LoVo (cell line): ENCODE data around the gene PALLD.

Experiments used
- DNase-seq: peaks from one replicate; pipeline ENCODE4 v3.0.0-alpha.2; 2016; ENCODE audit warnings: low spot score

The PALLD gene

DNA sequence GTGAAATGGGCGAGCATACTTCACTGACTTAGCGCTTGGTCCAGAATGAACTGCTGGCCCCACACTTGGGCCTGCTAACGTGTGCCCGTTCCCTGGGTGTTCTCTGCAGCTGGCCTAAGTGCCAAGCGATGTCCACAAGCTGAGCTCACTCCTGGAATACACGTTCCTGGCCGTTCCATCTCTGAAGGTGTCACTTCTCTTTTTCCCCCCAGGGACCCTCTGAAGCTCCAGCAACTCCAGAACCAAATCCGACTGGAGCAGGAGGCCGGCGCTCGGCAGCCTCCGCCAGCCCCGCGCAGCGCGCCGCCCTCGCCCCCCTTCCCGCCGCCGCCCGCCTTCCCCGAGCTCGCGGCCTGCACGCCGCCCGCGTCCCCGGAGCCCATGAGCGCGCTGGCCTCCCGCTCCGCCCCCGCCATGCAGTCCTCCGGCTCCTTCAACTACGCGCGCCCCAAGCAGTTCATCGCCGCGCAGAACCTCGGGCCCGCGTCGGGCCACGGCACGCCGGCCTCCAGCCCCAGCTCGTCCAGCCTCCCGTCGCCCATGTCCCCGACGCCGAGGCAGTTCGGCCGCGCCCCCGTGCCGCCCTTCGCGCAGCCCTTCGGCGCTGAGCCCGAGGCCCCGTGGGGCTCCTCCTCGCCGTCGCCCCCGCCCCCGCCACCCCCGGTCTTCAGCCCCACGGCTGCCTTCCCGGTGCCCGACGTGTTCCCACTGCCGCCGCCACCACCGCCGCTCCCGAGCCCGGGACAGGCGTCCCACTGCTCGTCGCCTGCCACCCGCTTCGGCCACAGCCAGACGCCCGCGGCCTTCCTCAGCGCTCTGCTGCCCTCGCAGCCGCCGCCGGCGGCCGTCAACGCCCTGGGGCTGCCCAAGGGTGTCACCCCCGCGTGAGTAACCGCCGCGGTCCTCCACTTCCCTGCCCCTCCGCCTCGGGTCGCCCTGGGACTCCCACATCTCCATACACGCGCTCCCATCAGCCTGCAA is 380.9 kb downstream of the PALLD start:
- DNase-seq = no peak

DNA sequence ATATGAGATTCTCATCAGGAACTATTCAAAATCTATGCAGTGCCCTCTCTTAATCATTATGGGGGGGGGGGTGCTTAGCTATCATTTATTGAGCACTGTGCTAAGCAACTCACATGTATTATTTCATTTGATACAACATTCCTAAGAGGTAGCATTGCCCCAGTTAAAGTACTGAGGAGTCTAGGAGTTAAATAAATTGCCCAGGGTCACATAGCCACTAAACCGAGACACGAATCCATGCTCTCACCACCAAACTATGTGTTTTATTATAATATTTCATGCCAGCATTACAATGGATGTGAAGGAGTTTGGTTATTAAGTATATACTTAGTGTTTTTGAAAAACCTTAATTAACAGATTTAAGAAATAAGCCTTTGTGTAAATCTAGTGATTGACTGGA is 381.8 kb downstream of the PALLD start:
- no peak for DNase-seq

DNA sequence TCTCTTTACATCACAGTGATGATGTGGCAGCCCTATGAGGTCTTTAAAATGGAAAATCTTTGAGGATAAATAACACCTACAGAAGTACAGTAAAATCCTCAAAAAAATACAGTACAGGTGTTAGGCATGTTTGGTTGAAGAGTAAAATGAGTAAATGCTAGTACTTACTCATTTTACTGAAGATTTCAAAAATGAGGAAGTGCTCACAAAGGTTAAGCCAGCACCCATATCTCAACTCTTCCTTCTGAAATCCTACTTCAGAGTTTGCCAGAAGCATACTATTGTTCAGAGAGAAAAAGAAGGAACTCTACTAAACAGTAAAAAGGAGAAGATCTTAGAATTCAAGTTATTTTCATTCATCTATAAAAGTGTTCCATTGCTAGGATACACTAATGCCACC is 382.3 kb downstream of the PALLD start:
- no peak for DNase-seq

DNA sequence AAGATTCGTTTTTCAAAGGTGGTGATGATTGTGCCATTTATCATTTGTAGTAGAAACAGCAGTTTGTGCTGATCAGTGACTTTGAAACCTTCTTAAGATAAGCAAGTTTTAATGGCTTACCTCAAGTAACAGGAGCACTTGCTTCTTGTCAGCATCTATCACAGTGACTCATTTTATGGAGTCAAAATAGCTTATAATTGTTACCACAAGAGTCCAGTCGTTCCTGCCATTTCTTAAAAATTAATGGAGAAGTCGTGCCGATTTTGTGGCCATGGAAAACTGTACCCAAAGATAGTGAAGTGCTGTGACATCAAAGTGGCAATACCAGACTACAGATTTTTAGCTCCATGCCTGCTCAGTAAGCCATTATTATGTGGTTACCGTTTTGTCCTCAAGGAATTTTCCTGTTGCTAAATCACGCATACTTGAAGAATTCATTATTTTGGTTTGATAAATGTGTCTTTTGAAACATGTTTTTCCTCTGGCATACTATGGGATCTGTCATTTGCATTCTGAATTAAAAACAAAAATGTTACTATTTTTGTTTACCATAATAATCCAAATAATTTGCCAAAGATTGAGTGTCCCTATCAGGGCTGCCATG is 383.3 kb downstream of the PALLD start:
- no peak for DNase-seq

DNA sequence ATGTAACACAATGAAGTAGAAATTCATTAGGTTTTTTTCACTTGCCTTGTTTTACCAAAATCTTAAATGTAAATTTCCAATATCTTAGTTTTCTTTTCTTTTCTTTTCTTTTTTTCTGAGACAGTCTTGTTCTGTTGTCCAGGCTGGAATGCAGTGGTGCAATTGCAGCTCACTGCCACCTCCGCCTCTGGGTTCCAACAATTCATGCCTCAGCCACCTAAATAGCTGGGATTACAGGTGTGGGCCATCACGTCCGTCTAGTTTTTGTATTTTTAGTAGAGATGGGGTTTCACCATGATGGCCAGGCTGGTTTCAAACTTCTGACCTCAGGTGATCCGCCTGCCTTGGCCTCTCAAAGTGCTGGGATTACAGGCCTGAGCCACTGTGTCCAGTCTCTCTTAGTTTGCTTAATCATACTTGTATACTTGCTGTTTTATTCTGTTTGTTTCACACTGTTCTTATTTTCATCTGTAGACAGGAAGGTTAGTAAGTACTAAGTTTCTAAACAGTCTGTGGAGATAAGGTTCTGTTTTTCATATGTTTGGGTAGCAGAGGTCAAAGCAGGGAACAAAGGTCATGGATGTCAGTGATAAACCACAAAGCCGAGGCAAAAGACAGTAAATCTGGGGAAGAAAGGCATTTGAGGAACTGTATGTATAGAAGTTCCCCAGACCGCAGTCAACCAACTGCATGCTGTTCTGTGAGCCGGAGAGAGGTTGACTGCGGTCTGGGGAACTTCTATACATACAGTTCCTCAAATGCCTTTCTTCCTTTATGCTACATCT is 384.2 kb downstream of the PALLD start:
- DNase-seq = no peak

DNA sequence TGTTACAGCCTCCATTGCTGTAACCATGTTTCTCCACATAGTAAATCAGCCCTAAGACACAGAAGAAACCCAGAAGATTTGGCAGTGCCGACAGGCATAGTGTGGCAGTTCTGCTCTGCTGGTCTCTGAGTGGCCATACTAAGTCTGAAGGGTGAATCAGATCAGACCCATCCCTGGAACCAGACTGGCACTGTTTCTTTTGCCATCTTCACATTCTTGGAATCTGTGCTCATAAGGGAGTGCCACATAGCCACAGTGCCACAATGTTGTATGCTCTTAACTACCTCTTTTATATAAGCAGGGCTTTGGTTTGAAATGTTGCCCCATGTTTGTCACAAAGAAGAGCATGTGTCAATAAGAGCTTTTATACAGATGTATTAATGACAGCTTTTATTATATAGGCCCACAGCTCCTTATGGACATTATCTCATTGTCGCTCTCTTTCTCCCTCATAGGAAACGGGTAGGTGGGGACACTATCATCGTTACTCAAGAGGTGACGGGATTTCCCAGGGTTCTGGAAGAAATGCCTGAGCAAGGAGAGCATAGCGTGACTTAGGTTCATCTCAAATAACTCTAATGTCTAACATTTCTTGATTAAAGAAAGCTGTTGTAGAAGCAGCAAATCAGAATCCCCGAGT is 385.0 kb downstream of the PALLD start:
- DNase-seq = no peak

DNA sequence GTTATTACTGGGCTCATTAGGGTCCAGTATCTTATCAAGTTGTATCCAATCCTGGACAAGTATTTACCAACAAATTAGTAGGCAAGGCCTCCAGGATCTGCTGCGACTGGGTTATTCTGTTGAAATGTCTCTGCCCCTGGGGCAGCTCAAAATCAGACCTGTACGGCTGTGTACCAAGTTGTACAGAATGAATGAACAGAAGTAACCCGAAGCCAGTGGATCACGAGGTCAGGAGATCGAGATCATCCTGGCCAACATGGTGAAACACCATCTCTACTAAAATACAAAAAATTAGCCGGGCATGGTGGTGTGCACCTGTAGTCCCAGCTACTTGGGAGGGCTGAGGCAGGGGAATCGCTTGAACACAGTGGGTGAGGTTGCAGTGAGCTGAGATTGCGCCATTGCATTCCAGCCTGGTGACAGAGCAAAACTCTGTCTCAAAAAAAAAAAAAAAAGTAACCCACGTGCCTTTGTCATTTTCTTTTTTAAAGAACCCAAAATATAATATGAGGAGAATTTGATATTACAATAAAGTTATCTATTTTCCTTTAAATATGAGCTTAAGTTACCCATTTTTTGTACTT is 385.9 kb downstream of the PALLD start:
- DNase-seq = no peak

DNA sequence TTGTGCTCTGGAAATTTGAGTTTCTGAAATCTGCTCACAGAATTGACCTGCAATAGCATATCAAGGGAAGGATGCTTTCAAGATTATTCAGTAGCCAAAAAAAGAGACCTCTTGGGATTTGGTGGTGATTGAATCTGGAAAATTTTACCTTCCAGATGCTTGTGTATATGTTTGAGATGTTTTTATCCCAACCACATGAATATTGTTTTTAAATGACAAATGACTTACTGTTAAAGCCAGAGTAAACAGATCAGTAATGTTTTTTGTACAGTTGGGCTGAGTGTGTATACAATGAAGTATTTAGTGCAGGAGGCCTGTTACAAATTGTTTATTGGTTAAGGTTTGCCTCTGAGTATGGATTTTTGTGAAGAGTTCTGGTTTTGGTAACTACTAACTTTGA is 386.7 kb downstream of the PALLD start:
- DNase-seq = no peak

DNA sequence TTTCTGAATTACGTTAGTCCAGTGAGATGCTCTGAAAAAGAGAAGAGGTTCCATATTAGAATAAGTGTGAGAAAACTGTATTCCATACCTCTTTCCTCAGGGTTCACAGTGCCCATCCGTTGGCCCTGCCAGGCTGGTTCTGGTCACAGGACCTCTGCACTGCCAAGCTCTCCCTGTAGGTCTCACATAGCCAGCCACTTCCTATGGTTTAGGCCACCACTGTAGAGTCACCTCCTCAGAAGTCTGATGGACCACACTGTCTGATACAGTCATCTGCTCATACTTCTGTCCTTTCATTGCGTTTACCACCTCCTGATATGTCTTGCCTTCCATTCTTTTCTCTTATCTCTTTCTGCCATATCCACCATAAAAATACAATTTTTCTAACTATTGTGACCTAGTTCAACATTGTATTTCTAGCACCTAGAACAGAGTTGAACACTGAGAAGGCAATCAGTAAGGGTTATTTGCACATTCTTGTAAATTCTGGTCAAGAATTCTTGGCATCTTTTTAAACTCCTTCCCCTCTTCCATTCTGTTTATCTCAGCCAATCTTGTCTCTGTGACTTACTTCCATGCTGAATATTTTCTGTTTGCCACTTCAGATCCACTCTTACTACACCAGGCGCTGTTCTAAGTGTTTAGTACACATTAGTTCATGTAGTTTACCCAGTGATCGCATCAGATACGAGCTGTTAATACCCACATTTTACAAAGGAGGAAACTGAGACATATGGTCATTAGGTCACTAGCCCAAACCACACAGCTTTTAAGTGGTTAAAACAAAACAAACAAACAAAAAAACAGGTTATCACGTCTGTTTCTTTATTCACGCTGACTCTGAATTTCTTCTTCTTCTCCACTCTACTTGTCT is 387.6 kb downstream of the PALLD start:
- DNase-seq = no peak

DNA sequence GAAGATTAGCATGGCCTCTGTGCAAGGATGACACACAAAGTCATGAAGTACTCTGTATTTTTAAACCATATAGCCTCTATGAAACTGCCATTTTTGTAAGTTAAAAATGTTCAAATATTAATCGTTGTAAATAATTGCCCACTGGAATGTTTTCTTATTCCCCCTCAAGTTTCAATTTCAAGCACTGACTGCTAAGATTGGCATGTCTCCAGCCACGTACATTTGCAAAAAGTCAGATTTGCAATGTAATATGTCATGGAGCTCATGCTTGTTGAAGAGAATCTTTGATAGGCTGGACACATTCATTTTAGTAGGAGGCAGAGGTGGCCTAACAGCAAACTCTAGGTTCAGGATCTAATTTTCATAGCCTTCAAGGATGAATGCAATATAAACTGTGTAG is 388.5 kb downstream of the PALLD start:
- no peak for DNase-seq

DNA sequence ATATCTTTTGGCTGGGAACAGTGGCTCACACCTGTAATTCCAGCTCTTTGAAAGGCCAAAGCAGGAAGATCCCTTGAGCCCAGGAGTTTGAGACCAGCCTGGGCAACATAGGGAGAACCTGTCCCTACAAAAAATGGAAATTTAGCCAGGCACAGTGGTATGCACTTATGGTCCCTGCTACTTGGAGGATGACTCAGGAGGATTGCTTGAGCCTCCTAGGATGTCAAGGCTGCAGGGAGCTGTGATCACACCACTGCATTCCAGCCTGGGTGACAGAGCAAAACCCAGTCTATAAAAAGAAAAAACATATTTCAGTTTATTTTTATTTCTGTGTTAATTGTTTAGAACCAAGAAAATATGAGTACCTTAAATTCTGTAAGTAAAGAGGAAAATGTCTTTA is 389.5 kb downstream of the PALLD start:
- no peak for DNase-seq

DNA sequence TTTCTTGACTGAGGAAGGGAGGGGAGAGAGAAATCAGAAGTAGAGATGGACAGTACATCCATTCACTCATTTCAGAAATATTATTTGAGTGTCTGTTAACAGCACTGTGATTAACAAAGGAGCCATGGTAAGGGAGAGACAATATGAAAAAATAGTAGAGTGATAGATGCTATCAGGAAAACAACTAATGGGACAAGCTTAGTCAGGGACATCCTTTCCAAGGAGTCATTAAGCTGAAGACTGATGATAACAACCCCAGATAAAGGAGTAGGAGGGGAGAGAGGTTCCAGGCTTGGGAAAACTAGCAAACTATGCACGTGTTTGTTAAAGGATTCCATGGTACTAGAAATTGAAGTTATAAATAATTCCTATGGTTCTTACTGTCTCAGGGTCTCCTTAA is 391.0 kb downstream of the PALLD start:
- DNase-seq = no peak

DNA sequence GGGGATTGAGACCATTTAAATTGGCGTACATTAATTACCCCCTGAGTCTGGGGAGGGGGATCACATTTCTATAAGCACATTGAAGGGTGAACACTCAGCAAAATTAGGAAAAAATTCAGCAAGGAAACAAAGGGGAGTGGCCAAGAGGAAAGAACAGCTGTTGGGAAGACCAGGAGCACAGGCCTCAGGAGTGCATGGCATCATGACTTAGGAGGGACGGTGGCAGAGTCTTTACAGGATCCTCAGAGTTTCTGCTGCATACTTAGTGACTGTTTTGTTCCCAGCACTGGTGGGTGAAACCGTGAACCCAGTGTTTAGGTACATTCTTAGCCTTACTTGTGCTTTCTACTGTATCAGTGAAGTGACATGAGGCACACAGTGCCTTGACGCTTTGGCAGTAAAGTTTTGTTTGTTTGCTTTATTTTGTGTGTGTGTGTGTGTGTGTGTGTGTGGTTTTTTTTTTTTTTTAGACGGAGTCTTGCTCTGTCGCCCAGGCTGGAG is 391.9 kb downstream of the PALLD start:
- no peak for DNase-seq

DNA sequence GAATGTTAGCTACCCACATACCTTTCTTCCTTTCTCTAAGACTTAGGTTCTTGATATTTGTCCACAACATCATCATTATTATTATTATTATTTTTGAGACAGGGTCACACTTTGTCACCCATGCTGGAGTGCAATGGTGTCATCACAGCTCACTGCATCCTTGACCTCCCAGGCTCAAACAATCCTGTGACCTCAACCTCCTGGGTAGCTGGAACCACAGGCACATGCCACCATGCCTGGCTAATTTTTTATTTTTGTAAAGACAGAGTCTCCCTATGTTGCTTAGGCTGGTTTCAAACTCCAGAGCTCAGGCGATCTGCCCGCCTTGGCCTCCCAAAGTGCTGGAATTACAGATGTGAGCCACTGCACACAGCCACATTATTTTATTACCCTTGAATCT is 394.2 kb downstream of the PALLD start:
- no peak for DNase-seq

DNA sequence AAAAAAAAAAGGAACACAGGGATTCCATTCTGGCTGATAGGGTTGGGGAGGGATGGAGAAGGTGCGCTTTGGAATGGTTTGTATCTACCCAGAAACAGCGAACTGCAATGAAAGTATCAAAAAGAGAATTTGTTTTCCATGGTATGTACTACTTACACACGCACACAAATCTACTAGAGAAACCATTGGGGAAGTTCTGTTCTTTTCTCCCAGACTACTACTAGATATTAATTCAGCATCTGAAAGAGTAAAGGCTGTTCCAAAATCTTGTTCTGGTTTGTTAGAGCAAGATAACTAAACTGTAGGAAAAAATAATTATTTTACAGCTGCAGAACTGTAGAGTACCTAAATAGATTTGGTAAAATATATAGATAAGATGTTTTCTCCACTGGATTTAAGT is 394.8 kb downstream of the PALLD start:
- DNase-seq = no peak

DNA sequence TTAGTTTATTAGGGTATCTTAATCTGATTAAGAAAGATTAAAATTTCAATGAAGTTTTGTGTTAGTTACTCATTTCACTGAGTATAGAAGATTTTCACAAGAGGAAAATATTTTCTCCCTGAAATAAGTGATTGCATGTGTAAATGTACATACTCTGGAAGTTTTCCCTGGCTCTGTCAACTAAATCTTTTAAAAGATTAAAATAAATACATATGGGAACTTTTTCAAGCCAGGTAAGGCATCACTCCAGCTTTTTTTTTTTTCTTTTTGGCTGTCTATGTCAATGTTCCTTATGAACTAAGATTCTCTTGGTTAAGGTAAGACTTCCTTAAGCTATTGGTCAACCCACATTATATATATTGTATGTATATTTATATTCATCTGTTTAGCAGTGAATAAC is 395.6 kb downstream of the PALLD start:
- no peak for DNase-seq

DNA sequence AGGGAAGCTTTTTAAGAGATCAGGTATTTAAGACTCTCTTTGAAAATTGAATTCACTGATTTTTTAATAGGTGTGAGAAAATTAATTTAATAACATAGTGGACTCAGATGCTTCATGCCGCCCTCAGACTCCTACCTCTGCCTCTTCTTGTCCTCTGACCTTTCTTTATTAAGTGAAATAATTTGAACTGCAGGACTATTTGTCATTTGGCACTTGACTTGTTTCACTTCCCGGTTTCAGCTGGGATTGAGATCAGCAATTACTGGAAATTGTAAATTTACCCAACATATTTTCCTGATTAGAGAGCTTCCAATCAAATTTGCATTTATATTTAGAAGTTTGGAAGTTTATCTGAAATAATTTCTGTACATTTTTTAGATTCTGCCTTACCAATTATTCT is 396.4 kb downstream of the PALLD start:
- no peak for DNase-seq

DNA sequence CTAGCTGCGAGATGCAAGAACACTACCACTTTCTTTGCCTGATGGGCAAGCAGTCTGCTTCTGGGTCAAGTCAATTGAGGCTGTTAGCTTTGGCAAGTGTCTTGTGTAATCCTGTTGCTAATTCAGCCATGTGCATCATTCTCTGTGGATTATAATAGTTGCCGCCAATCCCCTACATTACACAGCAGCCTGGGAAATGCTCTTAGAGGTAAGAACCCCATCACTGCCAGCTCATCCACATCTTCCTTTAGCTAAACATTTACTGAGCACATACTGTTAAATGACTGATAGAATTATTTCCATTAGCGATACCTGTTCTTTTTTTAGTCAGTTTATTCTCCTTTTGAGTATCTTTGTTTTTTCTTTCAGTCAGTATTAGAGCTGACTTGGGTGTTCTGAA is 397.0 kb downstream of the PALLD start:
- no peak for DNase-seq

DNA sequence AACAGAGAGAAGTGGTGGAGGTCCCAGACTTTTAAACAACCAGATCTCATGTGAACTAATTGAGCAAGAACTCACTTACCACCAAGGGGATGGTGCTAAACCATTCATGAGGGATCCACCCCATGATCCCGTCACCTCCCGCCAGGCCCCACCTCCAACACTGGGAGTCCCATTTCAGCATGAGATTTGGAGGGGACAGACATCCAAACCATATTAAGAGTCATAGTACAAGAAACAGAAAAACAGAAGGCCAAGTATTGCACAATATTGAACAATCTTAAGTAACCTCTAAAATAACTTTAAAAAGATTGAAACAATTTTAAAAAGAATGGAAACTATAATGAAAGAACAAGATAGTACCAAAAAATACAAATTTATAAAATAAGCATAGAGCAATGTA is 403.2 kb downstream of the PALLD start:
- DNase-seq = no peak

DNA sequence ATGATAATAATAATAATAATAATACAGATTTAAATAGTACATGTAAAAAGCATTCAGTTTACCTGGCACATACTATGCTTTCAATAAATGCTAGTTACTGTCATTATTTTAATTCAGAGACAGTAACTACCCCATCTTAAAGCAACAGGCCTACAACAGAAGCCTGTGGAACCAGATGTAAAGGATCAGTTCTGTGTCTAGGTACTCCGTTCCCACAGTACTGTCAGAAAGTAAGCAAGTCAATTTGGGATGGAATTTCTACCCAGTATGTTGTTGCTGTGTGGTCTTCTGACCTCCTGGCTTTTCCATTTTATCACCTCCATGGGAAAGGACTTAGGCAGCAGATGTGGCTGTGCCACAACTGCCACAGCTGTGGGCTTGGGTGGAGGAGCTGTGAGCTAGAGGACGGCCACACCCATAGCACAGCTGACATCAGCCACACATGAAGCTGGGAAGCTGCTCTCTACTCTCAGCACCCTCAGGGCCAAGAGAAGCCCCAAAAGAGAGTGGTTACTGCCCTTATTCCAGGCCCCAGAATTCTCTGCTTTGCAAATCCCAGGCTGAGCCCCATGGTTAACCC is 410.4 kb downstream of the PALLD start:
- DNase-seq = no peak
